ENCODE measurements around the gene PXT1.

DNA sequence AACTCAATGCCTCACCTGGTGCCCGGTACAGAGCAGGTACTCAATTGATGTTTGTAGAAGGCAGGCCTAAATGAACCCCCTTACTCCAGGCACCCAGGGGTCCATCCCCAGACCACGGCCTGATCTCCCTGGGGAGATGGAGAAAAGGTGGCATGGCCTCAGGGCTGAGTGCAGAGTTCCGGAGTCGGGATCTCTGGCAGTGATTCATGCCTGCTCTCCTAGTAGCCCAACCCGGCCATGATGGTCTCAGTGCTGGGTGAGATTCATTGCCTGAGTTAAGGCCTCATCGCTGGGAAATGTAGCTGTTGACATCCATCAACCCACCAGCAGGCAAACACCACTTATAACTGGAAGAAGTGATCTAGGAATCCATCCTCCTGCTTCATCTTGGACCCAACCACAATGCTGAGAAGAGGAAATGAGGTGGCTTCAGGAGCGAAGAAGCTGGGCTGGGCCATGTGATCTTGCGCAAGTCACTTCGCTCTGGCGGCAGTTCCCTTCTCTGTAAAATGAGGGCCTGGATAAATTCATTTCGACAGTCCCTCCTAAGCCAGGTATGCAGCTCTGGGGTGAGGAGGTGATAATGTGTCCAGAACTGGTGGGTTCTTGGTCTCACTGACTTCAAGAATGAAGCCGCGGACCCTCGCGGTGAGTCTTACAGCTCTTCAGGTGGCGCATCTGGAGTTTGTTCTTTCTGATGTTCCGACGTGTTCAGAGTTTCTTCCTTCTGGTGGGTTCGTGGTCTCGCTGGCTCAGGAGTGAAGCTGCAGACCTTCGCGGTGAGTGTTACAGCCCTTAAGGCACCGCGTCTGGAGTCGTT is 79.9 kb downstream of the PXT1 start:
- TF ChIP-seq KLF1 (tag by site-specific recombination; IDR thresholded peaks at IDR 0.05) (no peak), CTCF (tag by site-specific recombination; IDR thresholded peaks at IDR 0.05) (no peak), ZNF777 (tag by site-specific recombination; IDR thresholded peaks at IDR 0.05; ENCODE audit: borderline replicate concordance) (no peak), ZNF121 (tag by site-specific recombination; IDR thresholded peaks at IDR 0.05) (no peak), ZNF19 (tag by site-specific recombination; IDR thresholded peaks at IDR 0.05; ENCODE audit: low read depth) (no peak), ZNF747 (tag by site-specific recombination; IDR thresholded peaks at IDR 0.05) (no peak), ZNF561 (tag by site-specific recombination; IDR thresholded peaks at IDR 0.05; ENCODE audit: borderline replicate concordance) (no peak), REST (tag by site-specific recombination; IDR thresholded peaks at IDR 0.05) (no peak), ZNF555 (tag by site-specific recombination; conservative IDR thresholded peaks at IDR 0.05) (no peak), ZNF629 (tag by site-specific recombination; IDR thresholded peaks at IDR 0.05) (no peak), ZNF785 (tag by site-specific recombination; IDR thresholded peaks at IDR 0.05) (no peak), SETDB1 (IDR thresholded peaks at IDR 0.05; ENCODE audit: insufficient read length, low read length) (no peak)
- TF ChIP-seq, protein P1, sequence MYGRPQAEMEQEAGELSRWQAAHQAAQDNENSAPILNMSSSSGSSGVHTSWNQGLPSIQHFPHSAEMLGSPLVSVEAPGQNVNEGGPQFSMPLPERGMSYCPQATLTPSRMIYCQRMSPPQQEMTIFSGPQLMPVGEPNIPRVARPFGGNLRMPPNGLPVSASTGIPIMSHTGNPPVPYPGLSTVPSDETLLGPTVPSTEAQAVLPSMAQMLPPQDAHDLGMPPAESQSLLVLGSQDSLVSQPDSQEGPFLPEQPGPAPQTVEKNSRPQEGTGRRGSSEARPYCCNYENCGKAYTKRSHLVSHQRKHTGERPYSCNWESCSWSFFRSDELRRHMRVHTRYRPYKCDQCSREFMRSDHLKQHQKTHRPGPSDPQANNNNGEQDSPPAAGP (tag by site-specific recombination; IDR thresholded peaks at IDR 0.05), result no peak

Data from HEK293 (cell line).